ENCODE results near the gene GARIN1A. TPM values are rescaled to one million over a fixed set of nuclear protein-coding genes. Genes with fewer than 3 reads are reported as not detected.
A peak's percentile ranks its signal among the peaks of the same experiment; 100 is the strongest.
"Not testable (repeated sequence)": the region's sequence is repeated elsewhere in the genome, so short reads cannot be mapped to it uniquely, and the experiment has no call there.

Gene GARIN1A
- total RNA-seq (1 to 10 TPM; 1.5 to 5.0 (median 2.8) TPM), polyA plus RNA-seq (1.7 TPM)
- long read RNA-seq, donor 1, result 0 reads
- long read RNA-seq, donor 2, result 0 reads
- long read RNA-seq, donor 3, result 0 reads
- long read RNA-seq, donor 4, result 0 reads

GRCh38 chr7:128671992-128672391, at the start of gene GARIN1A:
Gene GARIN1A, plus strand, starts transcription at chr7:128672292. Its CDS starts 106 bp downstream, at chr7:128672398.
- intact Hi-C loops (cut with DNase I), result no loop called here
- DNase-seq, result no peak

DNA sequence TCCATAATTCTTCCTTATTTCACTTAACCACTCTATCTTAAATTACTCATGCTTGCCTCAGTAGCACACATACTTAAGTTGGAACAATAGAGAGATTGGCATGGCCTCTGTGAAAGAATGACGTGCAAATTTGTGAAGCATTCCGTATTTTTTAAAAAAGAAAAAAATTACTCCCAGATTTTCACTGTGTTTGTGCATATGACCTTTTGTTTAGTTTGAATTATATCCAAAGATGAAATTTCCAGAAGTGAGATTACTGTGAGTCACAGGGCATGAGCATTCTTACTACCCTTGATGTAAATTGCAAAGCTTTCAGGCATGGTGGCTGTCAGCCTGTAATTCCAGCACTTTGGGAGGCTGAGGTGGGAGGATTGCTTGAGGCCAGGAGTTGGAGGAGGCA, 45.0 kb upstream of the GARIN1A start:
- DNase-seq; H3K27me3 ChIP-seq (ENCODE audit: control insufficient read depth, insufficient read depth); intact Hi-C loops (cut with DNase I); H3K4me3 ChIP-seq (ENCODE audit: low read length); H3K27ac ChIP-seq (ENCODE audit: low read length); H3K9me3 ChIP-seq (ENCODE audit: control insufficient read depth, low read length); ATAC-seq; H3K4me1 ChIP-seq (ENCODE audit: control insufficient read depth, insufficient read depth, low read length): not testable (repeated sequence)
- 85% methylated on average over 2 of the region's 2 CpGs for WGBS

More at GRCh38 chr7:128671992-128672391, at the start of gene GARIN1A:
- H3K4me1 ChIP-seq (ENCODE audit: control insufficient read depth, insufficient read depth, low read length), result peaks cover 3% of the 10 kb centered on the region
- no peaks in the 10 kb centered on the region for H3K9me3 ChIP-seq (ENCODE audit: control insufficient read depth, low read length)
- ATAC-seq, result no peak
- H3K27ac ChIP-seq (ENCODE audit: low read length), result no peak within 1 kb of the TSS
- no peak within 1 kb of the TSS for H3K4me3 ChIP-seq (ENCODE audit: low read length)
- WGBS, result 61% methylated on average over 4 of the region's 4 CpGs
- H3K27me3 ChIP-seq (ENCODE audit: control insufficient read depth, insufficient read depth), result no peaks in the 10 kb centered on the region

GRCh38 chr7:128633915-128634314, 38.2 kb upstream of the GARIN1A start:
- H3K9me3 ChIP-seq (ENCODE audit: control insufficient read depth, low read length); DNase-seq; ATAC-seq; H3K4me3 ChIP-seq (ENCODE audit: low read length); intact Hi-C loops (cut with DNase I); H3K27me3 ChIP-seq (ENCODE audit: control insufficient read depth, insufficient read depth); H3K27ac ChIP-seq (ENCODE audit: low read length); H3K4me1 ChIP-seq (ENCODE audit: control insufficient read depth, insufficient read depth, low read length): not testable (repeated sequence)
- 70% methylated on average over 3 of the region's 3 CpGs for WGBS

- H3K4me3 ChIP-seq (ENCODE audit: low read length); H3K9me3 ChIP-seq (ENCODE audit: control insufficient read depth, low read length); H3K27ac ChIP-seq (ENCODE audit: low read length); H3K27me3 ChIP-seq (ENCODE audit: control insufficient read depth, insufficient read depth); H3K4me1 ChIP-seq (ENCODE audit: control insufficient read depth, insufficient read depth, low read length); ATAC-seq; intact Hi-C loops (cut with DNase I); DNase-seq: not testable (repeated sequence)
- 96% methylated on average over 5 of the region's 5 CpGs for WGBS
Measured at GRCh38 chr7:128645206-128645605, 26.9 kb upstream of the GARIN1A start.

- intact Hi-C loops (cut with DNase I); H3K9me3 ChIP-seq (ENCODE audit: control insufficient read depth, low read length); ATAC-seq; H3K27me3 ChIP-seq (ENCODE audit: control insufficient read depth, insufficient read depth); DNase-seq; H3K4me3 ChIP-seq (ENCODE audit: low read length); H3K27ac ChIP-seq (ENCODE audit: low read length); H3K4me1 ChIP-seq (ENCODE audit: control insufficient read depth, insufficient read depth, low read length): not testable (repeated sequence)
- WGBS, result 93% methylated on average over 4 of the region's 4 CpGs
Measured at GRCh38 chr7:128645844-128646243, 26.2 kb upstream of the GARIN1A start.

DNA sequence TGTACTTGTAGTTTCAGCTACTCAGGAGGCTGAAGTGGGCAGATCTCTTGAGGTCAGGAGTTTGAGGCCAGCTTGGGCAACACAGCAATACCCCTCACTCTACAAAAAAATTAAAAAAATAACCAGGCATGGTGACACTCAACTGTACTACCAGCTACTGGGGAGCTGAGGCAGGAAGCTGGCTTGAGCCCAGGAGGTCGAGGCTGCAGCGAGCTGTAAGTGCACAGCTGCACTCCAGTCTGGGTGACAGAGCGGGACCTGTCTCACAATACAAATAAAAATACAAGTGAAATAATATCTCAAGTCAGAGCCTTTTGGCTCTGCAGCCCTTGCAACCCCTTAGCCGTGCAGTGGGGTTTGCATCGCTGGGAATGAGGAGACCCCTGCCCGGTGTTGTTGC, 25.2 kb upstream of the GARIN1A start:
- ATAC-seq; H3K27me3 ChIP-seq (ENCODE audit: control insufficient read depth, insufficient read depth); H3K9me3 ChIP-seq (ENCODE audit: control insufficient read depth, low read length); H3K4me3 ChIP-seq (ENCODE audit: low read length); H3K4me1 ChIP-seq (ENCODE audit: control insufficient read depth, insufficient read depth, low read length); intact Hi-C loops (cut with DNase I); DNase-seq; H3K27ac ChIP-seq (ENCODE audit: low read length): not testable (repeated sequence)
- 90% methylated on average over 6 of the region's 6 CpGs for WGBS

DNA sequence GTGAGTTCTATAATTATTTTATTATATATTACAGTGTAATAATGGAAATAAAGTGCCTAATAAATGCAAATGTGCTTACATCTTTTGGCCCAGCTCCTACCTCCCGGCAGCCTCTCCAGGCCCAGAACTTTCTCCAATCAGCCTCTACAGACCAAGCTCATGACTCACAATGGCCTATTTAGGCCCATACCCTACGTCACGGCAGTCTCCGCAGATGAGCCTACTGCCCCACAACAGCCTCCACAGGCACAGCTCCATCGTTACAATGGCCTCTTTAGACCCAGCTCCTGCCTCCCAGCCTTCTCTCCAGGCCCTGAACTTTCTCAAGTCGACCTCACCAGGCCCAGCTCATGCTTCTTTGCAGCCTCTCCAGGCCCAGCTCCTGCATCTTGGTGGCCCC, 21.0 kb upstream of the GARIN1A start:
- H3K27ac ChIP-seq (ENCODE audit: low read length); H3K4me1 ChIP-seq (ENCODE audit: control insufficient read depth, insufficient read depth, low read length); DNase-seq; ATAC-seq; H3K27me3 ChIP-seq (ENCODE audit: control insufficient read depth, insufficient read depth); intact Hi-C loops (cut with DNase I); H3K9me3 ChIP-seq (ENCODE audit: control insufficient read depth, low read length); H3K4me3 ChIP-seq (ENCODE audit: low read length): not testable (repeated sequence)
- WGBS, result 85% methylated on average over 5 of the region's 6 CpGs

- H3K4me1 ChIP-seq (ENCODE audit: control insufficient read depth, insufficient read depth, low read length); ATAC-seq; H3K9me3 ChIP-seq (ENCODE audit: control insufficient read depth, low read length); H3K4me3 ChIP-seq (ENCODE audit: low read length); H3K27ac ChIP-seq (ENCODE audit: low read length); H3K27me3 ChIP-seq (ENCODE audit: control insufficient read depth, insufficient read depth); intact Hi-C loops (cut with DNase I); DNase-seq: not testable (repeated sequence)
- WGBS, result 96% methylated on average over 20 of the region's 24 CpGs
Measured at GRCh38 chr7:128652606-128653005, 19.5 kb upstream of the GARIN1A start.

- H3K4me1 ChIP-seq (ENCODE audit: control insufficient read depth, insufficient read depth, low read length); H3K9me3 ChIP-seq (ENCODE audit: control insufficient read depth, low read length); ATAC-seq; DNase-seq; H3K4me3 ChIP-seq (ENCODE audit: low read length); H3K27me3 ChIP-seq (ENCODE audit: control insufficient read depth, insufficient read depth); H3K27ac ChIP-seq (ENCODE audit: low read length); intact Hi-C loops (cut with DNase I): not testable (repeated sequence)
- WGBS, result 89% methylated on average over 16 of the region's 16 CpGs
Measured at GRCh38 chr7:128653197-128653596, 18.9 kb upstream of the GARIN1A start.

DNA sequence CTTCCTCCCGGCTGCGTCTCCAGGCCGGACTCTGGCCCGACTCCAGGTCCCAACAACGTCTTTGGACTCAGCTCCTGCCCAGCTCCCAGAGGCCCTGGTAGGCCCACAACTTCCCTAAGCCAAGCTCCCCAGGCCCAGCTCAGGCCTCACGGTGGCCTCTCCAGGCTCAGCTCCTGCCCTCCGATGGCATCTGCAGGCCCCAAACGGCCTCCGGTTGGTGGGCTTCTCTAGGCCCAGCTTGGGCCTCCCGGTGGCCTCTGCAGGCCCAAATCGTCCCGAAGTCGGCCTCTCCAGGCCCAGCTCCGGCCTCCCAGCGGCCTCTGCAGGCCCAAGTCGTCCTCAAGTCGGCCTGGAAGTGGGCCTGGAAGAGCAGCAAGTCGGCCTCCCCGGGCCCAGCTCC, 18.0 kb upstream of the GARIN1A start:
- H3K4me3 ChIP-seq (ENCODE audit: low read length); ATAC-seq; intact Hi-C loops (cut with DNase I); DNase-seq; H3K9me3 ChIP-seq (ENCODE audit: control insufficient read depth, low read length); H3K4me1 ChIP-seq (ENCODE audit: control insufficient read depth, insufficient read depth, low read length); H3K27ac ChIP-seq (ENCODE audit: low read length); H3K27me3 ChIP-seq (ENCODE audit: control insufficient read depth, insufficient read depth): not testable (repeated sequence)
- WGBS, result 78% methylated on average over 17 of the region's 19 CpGs

- not testable (repeated sequence) for H3K4me3 ChIP-seq (ENCODE audit: low read length)
Measured at GRCh38 chr7:128654501-128654900, 17.6 kb upstream of the GARIN1A start.

DNA sequence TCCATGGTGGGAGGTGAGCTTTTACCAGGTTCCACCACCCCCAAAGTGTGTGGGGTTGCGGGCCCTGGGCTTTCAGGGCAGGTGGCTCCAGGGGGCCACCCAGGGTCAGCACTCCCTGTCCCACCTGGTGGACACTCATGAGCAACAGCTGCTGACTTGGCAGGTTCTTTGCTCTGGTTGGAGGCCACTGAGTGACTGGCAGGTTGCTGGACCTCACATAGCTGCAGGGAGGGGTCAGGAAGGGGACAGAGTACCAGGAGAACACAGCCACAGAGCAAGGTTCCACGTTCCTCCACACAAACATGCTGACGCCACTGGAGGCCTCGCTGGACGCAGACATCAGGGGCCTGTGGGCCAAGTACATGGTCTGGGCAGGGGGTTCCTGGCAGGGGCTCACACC, 13.7 kb upstream of the GARIN1A start:
- intact Hi-C loops (cut with DNase I); H3K27me3 ChIP-seq (ENCODE audit: control insufficient read depth, insufficient read depth); ATAC-seq; DNase-seq; H3K27ac ChIP-seq (ENCODE audit: low read length); H3K4me1 ChIP-seq (ENCODE audit: control insufficient read depth, insufficient read depth, low read length); H3K4me3 ChIP-seq (ENCODE audit: low read length); H3K9me3 ChIP-seq (ENCODE audit: control insufficient read depth, low read length): not testable (repeated sequence)
- WGBS, result 87% methylated on average over 5 of the region's 5 CpGs

More at GRCh38 chr7:128654501-128654900, 17.6 kb upstream of the GARIN1A start:
- 87% methylated on average over 18 of the region's 18 CpGs for WGBS
- peak in 2 of 3 donors; percentile 54 to 56 for DNase-seq
- H3K27me3 ChIP-seq (ENCODE audit: control insufficient read depth, insufficient read depth); ATAC-seq; H3K27ac ChIP-seq (ENCODE audit: low read length); H3K9me3 ChIP-seq (ENCODE audit: control insufficient read depth, low read length); H3K4me1 ChIP-seq (ENCODE audit: control insufficient read depth, insufficient read depth, low read length); intact Hi-C loops (cut with DNase I): not testable (repeated sequence)

Measured in right cardiac atrium (tissue), 5 donors.